Measurements from ENCODE around the gene BHLHE23.

BHLHE23 gene

DNA sequence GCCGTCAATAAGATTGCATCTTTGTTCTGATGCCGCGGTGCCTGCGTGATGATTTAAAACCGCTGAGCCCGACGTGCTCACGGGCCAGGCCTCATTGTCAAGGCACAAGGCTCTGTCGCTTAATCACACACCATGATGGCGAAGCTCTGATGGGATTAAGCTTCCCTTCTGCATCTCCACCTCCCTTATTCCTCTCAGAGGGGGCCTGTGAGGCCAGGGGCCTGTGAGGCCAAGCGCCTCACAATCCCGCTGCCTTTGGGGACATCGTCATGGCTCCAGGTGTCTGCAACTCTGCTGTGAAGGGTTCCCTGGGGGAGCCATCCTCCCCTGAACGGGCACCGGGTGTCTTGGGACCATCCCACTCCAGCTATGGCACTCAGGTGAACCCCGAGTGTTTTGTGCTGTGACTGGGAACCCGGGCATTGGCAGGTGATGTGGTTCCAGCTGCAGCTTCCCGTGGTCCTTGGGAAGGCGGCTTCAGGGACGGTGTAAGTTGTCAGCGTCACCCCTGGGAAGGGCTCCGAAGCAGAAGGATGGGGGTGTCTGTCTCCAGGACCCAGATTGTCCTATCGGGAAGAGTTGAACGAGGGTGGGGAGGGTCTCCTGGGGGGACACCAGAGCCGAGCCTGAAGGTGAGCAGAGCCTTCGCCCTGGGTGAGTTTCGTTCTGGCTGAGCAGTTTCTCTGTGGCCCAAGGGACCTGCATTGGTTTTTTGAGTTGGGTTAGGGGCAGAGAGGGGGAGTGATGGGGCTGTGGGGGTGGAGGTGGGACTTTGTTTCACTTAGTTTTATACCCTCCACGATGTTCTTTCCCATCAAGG, 18.0 kb upstream of the BHLHE23 start:
- no peak for DNase-seq

GRCh38 chr20:63023936-63024571, 17.3 kb upstream of the BHLHE23 start:
- no peak for DNase-seq

DNA sequence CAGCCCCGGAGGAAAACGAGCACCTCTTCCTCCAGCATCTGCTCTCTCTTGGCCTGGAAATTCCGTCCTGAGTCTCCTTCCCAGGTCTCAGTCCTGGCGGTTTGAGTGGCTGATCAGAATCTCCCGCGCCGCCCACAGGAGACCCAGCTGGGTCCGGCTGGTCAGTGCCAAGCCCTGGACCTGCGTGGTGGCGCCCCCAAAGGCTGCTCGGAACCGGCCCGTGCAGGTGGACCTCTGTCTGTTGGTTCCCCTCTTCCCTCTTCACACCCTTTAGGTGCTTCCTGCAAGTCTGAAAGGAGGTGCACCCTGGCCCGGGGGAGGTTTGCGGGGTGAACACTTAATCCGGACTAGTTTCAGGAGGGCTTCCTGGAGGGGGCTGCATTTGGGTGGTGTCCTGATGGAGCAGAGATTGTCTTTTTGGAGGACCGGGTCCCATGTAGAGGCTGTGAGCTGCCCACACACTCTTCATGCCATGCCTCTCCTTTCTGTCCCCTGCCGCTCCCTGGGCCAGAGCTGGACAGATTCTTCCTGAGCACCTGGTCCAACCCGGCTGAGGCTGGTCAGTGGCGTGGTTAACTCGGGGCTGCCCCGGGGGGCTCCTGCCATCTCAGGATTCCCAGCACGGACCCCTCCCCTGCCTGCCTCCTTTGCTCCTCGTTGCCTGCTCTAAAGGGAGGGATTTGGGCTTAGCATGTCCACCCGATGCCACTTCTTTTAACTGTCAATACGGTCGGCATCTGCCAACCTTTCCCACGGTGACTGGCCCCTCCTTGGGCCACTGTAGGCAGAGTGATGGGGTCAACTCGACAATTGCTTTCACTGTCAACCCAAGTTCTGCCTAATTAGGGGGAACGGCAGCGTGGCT, 16.5 kb upstream of the BHLHE23 start:
- DNase-seq: no peak

DNA sequence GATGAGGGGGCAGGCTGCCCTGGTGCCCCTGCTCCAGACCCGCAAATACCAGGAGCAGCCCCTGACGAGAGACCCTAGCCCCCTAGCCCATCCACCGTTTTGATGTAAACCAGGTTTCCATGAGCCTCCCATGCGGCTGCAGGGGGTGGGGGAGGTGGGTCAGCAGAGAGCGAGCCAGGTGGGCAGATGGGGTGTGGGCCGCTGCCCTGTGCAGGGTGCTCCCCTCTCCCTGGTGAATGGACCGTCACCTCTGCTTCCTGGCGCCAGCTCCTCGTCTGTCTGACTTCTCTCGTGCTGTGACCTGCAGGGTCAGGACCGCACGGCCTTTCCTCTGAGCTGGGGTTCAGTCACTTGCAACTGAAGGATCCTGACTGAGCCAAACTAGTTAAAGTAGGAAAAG, 15.7 kb upstream of the BHLHE23 start:
- DNase-seq: no peak

GRCh38 chr20:63021356-63022321, 14.9 kb upstream of the BHLHE23 start:
- DNase-seq: no peak

- no peak for DNase-seq
Observed at GRCh38 chr20:63020681-63021080, 13.9 kb upstream of the BHLHE23 start.

- DNase-seq: no peak
Observed at GRCh38 chr20:63017826-63018411, 11.2 kb upstream of the BHLHE23 start.

GRCh38 chr20:63017076-63017825, 10.5 kb upstream of the BHLHE23 start:
- DNase-seq: no peak

DNA sequence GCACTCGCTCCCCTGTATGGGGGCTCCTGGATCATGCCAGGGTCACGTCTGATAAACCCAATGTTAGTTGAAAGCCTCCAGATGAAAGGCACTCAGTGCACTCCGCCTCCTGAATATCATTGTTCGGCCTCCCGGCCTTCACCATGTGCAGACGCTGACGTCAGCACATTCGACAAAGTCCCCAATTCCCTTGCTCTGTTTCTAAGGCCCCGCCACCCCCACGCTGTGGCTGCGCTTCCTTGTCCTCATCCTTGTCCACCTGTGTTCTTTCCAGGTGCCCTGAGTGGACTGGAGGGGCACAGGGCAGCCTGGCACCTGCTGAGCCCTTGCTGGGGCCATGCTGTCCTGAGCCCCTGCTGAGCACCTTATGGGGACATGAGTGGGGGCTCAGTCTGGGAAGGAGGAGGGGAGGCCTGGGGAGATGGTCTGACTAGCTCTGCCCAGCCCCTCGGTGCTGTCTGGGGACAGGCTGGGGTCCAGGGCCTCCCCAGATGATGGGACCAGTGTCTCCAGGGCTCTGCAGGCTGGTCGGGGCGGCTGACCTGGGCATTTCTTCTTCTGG, 9.8 kb upstream of the BHLHE23 start:
- no peak for DNase-seq

- no peak for DNase-seq
Observed at GRCh38 chr20:63015662-63016361, 9.0 kb upstream of the BHLHE23 start.

DNA sequence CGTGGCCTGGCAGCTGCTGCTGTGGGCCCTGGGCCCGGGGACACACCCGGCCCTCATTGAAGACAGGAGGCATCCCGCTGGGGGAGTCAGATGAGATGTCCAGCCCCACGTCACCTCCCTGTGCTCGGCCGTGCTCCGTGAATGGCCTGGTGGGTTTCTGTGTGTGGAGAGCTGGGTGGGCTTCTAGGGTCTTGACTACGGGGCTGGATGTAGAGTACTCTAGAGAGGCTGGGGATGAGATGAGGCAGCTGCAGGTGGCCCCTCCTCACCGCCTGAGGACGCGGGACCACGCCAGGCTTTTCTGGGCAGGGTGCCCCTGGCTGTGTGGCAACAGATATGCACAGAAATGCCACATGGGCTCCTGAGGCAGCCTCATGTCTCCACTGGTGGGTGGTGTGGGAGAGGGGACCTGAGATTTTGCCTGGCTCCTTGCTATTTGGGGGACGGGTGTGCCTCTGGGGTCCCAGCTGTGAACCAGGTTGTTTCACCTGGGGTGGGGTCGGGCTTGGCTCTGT, 8.4 kb upstream of the BHLHE23 start:
- no peak for DNase-seq

DNA sequence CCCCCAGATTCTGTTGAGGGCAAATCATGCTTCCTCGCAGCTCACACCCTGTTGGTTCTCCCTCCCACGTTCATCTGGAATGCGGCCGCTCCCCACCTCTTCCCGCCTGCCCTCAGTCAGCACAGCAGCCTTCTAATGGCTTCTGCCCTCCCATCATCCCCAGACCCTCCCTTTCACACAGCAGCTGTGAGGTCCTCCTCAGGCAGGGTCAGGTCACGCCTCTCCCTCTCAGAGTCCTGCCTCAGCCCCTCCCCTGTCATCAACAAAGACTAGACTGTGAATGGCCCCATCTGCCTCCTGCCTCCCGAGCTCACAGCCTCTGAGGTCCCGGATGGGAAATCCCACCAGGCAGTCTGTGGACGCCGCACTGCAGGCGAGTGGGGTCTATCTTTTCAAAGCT, 7.9 kb upstream of the BHLHE23 start:
- DNase-seq: no peak

DNA sequence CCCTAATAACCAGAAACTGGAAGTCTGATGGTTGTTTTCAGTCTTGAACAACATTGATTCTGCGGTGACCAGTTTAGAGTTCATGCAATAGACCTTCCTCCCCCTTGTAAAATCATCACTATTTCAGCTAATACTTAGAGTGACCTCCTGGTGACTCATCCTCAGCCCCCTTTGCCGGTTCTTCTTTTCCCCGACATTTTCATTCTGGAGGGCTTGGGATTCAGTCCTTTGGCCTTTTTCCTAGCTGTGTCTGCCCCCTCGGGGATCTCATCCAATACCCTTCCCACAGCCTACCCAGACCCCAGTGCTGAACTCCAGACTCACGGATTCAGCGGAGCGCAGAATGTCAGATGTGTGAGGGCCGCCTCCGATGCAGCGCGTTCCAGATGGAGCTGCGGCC, 7.5 kb upstream of the BHLHE23 start:
- no peak for DNase-seq

- no peak for DNase-seq
Observed at GRCh38 chr20:63013207-63013606, 6.4 kb upstream of the BHLHE23 start.

- no peak for DNase-seq
Observed at GRCh38 chr20:63011798-63012197, 5.0 kb upstream of the BHLHE23 start.

GRCh38 chr20:63009988-63010769, 3.4 kb upstream of the BHLHE23 start:
- peak; percentile 80 to 81 for DNase-seq

DNA sequence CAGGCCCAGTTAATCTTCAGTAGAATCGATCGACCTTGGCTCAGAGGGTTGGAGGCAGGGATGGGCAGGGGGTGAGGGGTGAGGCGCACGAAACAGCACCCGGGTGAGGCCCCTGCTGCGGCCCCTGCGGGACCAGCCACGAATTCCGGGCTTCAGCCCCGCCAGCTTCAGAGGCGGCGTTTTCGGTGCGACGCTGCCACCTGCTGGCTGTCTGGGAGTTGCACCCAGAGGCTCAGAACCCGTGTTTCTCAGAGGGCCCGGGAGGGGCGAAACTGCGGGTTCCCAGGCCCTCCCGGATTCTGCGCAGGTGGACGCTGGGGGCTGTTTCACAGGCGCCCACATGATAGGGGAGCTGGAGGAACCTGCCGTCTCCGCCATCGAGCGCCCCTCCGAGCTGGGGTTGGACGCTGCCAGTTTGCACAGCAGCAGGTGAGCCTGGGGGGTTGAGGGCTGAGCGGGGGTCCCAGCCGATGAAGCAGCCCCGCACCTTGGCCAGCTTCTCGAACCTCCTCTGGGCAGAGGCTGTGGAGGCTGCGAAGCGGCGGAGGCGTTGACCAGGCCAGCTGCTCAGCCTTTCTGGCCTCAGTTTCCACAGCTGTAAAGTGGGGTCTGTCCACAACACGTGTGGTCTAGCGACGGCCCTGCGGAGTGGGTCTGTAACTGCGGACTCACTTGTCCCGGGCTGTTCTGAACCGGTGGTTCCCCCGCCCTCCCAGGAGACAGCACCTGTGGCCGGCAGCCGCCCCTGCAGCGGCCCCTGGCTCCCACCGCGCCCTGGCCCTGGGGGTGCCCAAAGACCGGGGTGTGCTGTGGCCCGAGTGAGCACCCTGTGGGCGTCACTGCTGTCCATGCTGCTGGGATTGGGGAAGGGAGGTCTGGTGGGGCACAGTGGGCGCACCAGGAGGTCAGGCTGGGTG, 2.5 kb upstream of the BHLHE23 start:
- peak; percentile 91 for DNase-seq

- DNase-seq: no peak
Observed at GRCh38 chr20:63008541-63009044, 1.8 kb upstream of the BHLHE23 start.

Data from activated T-cell treated with anti-CD3 and anti-CD28 coated beads, Interleukin-2, amount 50 U/mL, for 48 hours (primary cell).